ENCODE data around the gene ENPEP. TPM values are rescaled to one million over a fixed set of nuclear protein-coding genes. Genes with fewer than 3 reads are reported as not detected.

The ENPEP gene
- total and polyA plus RNA-seq, 2 donors (not counting 1 experiment from before 2014, with no cell fraction given), result not detected

DNA sequence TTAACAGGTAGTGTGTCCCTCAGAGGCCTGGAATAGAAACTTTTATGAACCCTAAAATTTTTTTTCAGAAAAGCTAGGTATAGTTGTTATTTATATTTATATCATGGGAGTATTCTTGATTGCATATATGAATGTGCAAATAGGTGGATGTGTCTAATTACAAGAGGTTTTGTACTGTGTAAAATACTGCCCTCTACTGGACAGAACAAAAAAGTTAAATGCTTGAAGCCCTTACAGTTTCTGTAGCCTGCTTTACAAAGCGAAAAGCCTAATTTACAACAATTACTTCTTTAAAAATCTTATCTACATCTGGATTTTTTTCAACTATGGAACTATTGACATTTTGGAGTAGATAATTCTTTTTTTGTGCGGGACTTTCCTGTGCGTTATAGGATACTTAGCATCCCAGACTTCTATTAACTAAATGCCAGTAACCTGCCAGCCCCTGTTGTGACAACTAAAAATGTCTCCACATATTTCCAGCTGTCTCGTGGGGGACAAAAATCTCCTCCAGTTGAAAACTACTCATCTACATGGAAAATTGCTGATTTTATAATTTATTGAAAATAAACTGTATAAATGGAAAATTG lies 35.1 kb downstream of the ENPEP start:
- H3K4me1 Mint-ChIP-seq, result peaks cover 5% of the 10 kb centered on the region
- H3K27ac Mint-ChIP-seq, result no peak overlapping the region
- no peak overlapping the region for H3K4me3 Mint-ChIP-seq
- intact Hi-C loops (cut with micrococcal nuclease), result loop anchor here (1.0 to 10.0 kb wide), 5 partner anchors 316 to 1524 kb away; partner anchors contain the start of gene ELOVL6
- ATAC-seq (ENCODE audit: low read depth) (peak; percentile 43), DNase-seq (peak; percentile 60)
- H4K20me1 ChIP-seq (ENCODE audit: control insufficient read depth, insufficient read depth, low read length, poor library complexity, severe bottlenecking), result no peaks in the 10 kb centered on the region
- H3K4me3 ChIP-seq (ENCODE audit: control extremely low read depth in 1 of 5, extremely low read depth in 1 of 5, insufficient read depth in 1 of 5, low read depth in 2 of 5, low read length in 4 of 5), result no peak overlapping the region
- H3K9ac ChIP-seq (ENCODE audit: low read length), result no peak overlapping the region
- H3K9me3 ChIP-seq (ENCODE audit: control extremely low read depth in 1 of 3, control insufficient read depth in 2 of 3, insufficient read depth in 1 of 3, low read length in 2 of 3), result no peaks in the 10 kb centered on the region
- no peaks in the 10 kb centered on the region for H3K9me3 Mint-ChIP-seq (ENCODE audit: insufficient read depth)
- no peaks in the 10 kb centered on the region for H3K36me3 ChIP-seq (replicated peaks in 1 of 2; ENCODE audit: control extremely low read depth in 1 of 2, control insufficient read depth in 1 of 2, extremely low read depth in 1 of 2, insufficient read depth in 2 of 2, low read length in 1 of 2)
- no peak overlapping the region for H3K27ac ChIP-seq (ENCODE audit: low read length in 2 of 2)
- peaks cover 4 to 5% of the 10 kb centered on the region in 2 donors for H3K4me1 ChIP-seq (ENCODE audit: control insufficient read depth in 2 of 2, insufficient read depth in 2 of 2, low read length in 2 of 2)
- no peak overlapping the region for H2AFZ ChIP-seq (ENCODE audit: insufficient read depth, low read depth, low read length, poor library complexity, severe bottlenecking)
- H3K27me3 Mint-ChIP-seq, result peaks cover 6% of the 10 kb centered on the region
- H3K79me2 ChIP-seq (ENCODE audit: control insufficient read depth, insufficient read depth, low read length), result no peaks in the 10 kb centered on the region
- CTCF ChIA-PET, result interaction anchor here (0.5 to 15.9 kb wide), 15 partner anchors 10 to 514 kb away, joined by 3 to 270 read pairs (median 5); no protein-coding TSS in a partner anchor
- no peak overlapping the region for H3K4me2 ChIP-seq (replicated peaks; ENCODE audit: low read depth, low read length, poor library complexity, severe bottlenecking)
- TF ChIP-seq EZH2 (IDR thresholded peaks at IDR 0.05; ENCODE audit: borderline replicate concordance, insufficient read depth, low read depth, low read length, poor library complexity, severe bottlenecking), result no peak
- TF ChIP-seq, protein P1, sequence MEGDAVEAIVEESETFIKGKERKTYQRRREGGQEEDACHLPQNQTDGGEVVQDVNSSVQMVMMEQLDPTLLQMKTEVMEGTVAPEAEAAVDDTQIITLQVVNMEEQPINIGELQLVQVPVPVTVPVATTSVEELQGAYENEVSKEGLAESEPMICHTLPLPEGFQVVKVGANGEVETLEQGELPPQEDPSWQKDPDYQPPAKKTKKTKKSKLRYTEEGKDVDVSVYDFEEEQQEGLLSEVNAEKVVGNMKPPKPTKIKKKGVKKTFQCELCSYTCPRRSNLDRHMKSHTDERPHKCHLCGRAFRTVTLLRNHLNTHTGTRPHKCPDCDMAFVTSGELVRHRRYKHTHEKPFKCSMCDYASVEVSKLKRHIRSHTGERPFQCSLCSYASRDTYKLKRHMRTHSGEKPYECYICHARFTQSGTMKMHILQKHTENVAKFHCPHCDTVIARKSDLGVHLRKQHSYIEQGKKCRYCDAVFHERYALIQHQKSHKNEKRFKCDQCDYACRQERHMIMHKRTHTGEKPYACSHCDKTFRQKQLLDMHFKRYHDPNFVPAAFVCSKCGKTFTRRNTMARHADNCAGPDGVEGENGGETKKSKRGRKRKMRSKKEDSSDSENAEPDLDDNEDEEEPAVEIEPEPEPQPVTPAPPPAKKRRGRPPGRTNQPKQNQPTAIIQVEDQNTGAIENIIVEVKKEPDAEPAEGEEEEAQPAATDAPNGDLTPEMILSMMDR (IDR thresholded peaks at IDR 0.05), result peak; percentile 94
- no peaks in the 10 kb centered on the region for H3K27me3 ChIP-seq (replicated peaks in 1 of 4; ENCODE audit: control extremely low read depth in 1 of 4, control insufficient read depth in 3 of 4, insufficient read depth in 4 of 4, low read length in 3 of 4)
- POLR2A ChIA-PET, result no interaction called here
- no CpG with 5 or more reads among the region's 4 CpGs for WGBS (ENCODE audit: insufficient coverage)

DNA sequence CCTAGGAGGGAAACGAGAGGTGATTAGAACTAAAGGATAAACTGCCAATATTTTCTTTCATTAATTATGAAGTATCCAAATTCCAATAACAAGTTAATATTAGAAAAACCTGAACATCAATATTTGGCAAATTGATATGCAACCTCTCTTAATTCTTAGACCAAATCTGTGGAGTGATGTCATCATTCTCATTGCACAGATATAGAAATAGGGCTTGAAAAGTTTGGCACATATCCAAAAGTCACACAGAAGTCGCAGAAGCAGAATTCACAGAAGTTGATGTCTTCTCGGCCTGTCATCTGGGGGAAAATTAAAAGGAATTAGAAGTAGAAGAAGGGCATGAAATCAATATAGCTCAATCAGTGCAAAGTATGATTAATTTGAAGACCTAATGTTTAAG lies 36.9 kb downstream of the ENPEP start:
- TF ChIP-seq EZH2 (IDR thresholded peaks at IDR 0.05; ENCODE audit: borderline replicate concordance, insufficient read depth, low read depth, low read length, poor library complexity, severe bottlenecking), result no peak
- TF ChIP-seq, protein P1 (IDR thresholded peaks at IDR 0.05), result no peak
- intact Hi-C loops (cut with micrococcal nuclease), result loop anchor here (10.0 kb wide), 2 partner anchors 318 to 1522 kb away; partner anchors contain the start of gene ELOVL6
- no peaks in the 10 kb centered on the region for H3K27me3 ChIP-seq (replicated peaks in 1 of 4; ENCODE audit: control extremely low read depth in 1 of 4, control insufficient read depth in 3 of 4, insufficient read depth in 4 of 4, low read length in 3 of 4)
- CTCF ChIA-PET, result interaction anchor here (1.0 to 15.9 kb wide), 7 partner anchors 67 to 1518 kb away, joined by 3 to 270 read pairs (median 5); no protein-coding TSS in a partner anchor
- POLR2A ChIA-PET, result no interaction called here
- Mint-ChIP-seq H3K4me3 (no peak overlapping the region), H3K27me3 (peaks cover 5% of the 10 kb centered on the region), H3K9me3 (ENCODE audit: insufficient read depth) (no peaks in the 10 kb centered on the region), H3K4me1 (peaks cover 9% of the 10 kb centered on the region), H3K27ac (no peak overlapping the region)
- no peaks in the 10 kb centered on the region for H3K36me3 ChIP-seq (replicated peaks in 1 of 2; ENCODE audit: control extremely low read depth in 1 of 2, control insufficient read depth in 1 of 2, extremely low read depth in 1 of 2, insufficient read depth in 2 of 2, low read length in 1 of 2)
- DNase-seq, result no peak
- H3K9me3 ChIP-seq (ENCODE audit: control extremely low read depth in 1 of 3, control insufficient read depth in 2 of 3, insufficient read depth in 1 of 3, low read length in 2 of 3), result no peaks in the 10 kb centered on the region
- no peak overlapping the region for H3K4me2 ChIP-seq (replicated peaks; ENCODE audit: low read depth, low read length, poor library complexity, severe bottlenecking)
- H3K9ac ChIP-seq (ENCODE audit: low read length), result no peak overlapping the region
- no CpG with 5 or more reads among the region's 3 CpGs for WGBS (ENCODE audit: insufficient coverage)
- H3K27ac ChIP-seq (ENCODE audit: low read length in 2 of 2), result no peak overlapping the region
- no peak for ATAC-seq (ENCODE audit: low read depth)
- H3K4me3 ChIP-seq (ENCODE audit: control extremely low read depth in 1 of 5, extremely low read depth in 1 of 5, insufficient read depth in 1 of 5, low read depth in 2 of 5, low read length in 4 of 5), result no peak overlapping the region
- H4K20me1 ChIP-seq (ENCODE audit: control insufficient read depth, insufficient read depth, low read length, poor library complexity, severe bottlenecking), result no peaks in the 10 kb centered on the region
- no peaks in the 10 kb centered on the region for H3K79me2 ChIP-seq (ENCODE audit: control insufficient read depth, insufficient read depth, low read length)
- no peak overlapping the region for H2AFZ ChIP-seq (ENCODE audit: insufficient read depth, low read depth, low read length, poor library complexity, severe bottlenecking)
- H3K4me1 ChIP-seq (ENCODE audit: control insufficient read depth in 2 of 2, insufficient read depth in 2 of 2, low read length in 2 of 2), result peaks cover 4 to 9% of the 10 kb centered on the region in 2 donors

All from B cell (primary cell).